Bronchial epithelial cell (primary cell): ENCODE results near the gene PEPD. TPM values are rescaled to one million over a fixed set of nuclear protein-coding genes. Genes with fewer than 3 reads are reported as not detected.

Experiments
- DNase-seq: peaks from one replicate; pipeline ENCODE4 v3.0.0-alpha.2; 2010; ENCODE audit warnings: low read depth
- FAIRE-seq: peaks from 2 replicates; lab custom pipeline; 2011; peaks lifted over from hg19 to GRCh38; lab: Jason Lieb, UNC
- H3K27me3 ChIP-seq: 2 replicates; pipeline ENCODE4 v1.5.1; 2011; ENCODE audit warnings: low read length; ENCODE audit not compliant: control insufficient read depth, insufficient read depth
- H3K36me3 ChIP-seq: 2 replicates; pipeline ENCODE4 v1.5.1; 2011; ENCODE audit warnings: low read length; ENCODE audit not compliant: control insufficient read depth, insufficient read depth
- H3K4me3 ChIP-seq: 2 replicates; pipeline ENCODE4 v1.5.1; 2011; ENCODE audit warnings: mild to moderate bottlenecking, low read depth, low read length, control low read depth
- CTCF ChIP-seq: IDR thresholded peaks from 2 replicates; pipeline ENCODE4 v1.5.1; 2011; ENCODE audit warnings: mild to moderate bottlenecking, moderate library complexity, low read length, control low read depth, inconsistent platforms; ENCODE audit not compliant: insufficient read depth, severe bottlenecking
- total RNA-seq: library from RNA; depleted of rRNA; stranded (reverse); fragments of >200 nt; gene quantifications from 2 replicates; pipeline ENCODE4 v1.2.1, GENCODE V29; 2014

The PEPD gene
- total RNA-seq, 1 donor from 2014 or later: 35.8 TPM

DNA sequence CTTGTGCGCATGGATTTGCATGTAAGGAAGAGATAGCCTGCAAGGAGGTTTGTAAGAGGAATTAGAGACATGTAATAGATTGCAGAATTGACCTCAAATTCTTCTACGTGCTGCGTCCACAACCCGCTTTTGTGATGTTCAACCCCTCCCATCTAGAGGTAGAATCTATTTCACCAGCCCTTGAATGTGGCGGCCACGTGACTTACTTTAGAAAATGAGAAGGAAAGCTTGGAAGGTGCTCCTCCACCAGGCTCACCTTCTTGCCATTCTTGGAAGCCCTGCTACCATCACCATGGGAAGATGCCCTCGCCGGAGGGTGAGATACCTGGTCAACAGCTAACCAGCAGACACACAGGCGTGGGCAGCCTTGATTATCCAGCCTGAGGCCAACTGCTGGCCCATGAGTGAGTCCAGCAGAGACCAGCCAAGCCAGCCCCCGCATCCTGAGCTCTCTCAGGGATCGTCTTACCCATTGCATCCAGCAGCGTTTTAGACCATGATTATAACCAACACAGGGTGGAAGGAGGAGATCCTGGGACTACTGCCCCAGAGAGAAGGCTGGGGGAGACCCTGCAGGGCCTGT, 7.6 kb upstream of the PEPD start:
- DNase-seq (no peak), FAIRE-seq (no peak)
- TF ChIP-seq CTCF: no peak
- no peaks in the 10 kb centered on the region for H3K27me3 ChIP-seq
- no peaks in the 10 kb centered on the region for H3K36me3 ChIP-seq
- no peak overlapping the region for H3K4me3 ChIP-seq

DNA sequence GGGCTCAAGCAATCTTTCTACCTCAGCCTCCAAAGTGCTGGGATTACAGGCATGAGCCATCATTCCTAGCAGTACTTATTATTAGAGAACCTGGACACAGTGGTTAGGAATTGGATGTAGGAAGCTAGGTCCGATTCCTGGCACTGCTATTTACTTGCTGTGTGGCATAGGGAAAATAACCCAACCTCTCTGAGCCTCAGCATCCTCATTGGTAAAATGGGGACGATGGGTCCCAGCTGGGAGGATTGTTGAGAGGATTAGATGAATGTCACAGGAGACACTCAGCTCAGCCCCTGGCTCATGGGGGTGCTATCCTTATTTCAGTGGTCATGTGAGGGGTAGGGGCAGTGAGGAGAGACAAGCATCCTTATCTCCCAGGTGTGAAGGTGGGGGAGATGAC, 6.8 kb upstream of the PEPD start:
- Histone ChIP-seq H3K36me3 (no peaks in the 10 kb centered on the region), H3K4me3 (no peak overlapping the region), H3K27me3 (no peaks in the 10 kb centered on the region)
- no peak for FAIRE-seq
- TF ChIP-seq CTCF: no peak
- no peak for DNase-seq

DNA sequence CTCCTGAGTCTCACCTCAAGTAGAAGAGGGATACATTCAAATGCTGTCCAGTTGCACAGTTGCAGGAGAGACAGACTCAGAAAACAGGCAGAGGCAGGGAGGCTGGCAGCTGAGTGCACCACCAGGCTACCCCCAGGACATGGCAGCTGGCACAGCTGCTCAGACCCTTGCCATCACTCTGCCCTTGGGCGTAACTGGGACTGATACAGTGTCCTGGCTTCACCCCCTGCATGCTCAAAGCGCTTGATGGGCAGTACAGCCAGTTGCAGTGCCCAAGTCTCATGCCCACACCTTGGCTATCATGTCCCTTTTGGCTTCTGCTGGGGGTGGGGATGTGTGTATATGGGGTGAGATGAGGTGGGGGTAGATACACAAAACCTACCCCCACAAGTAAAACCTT, 5.5 kb upstream of the PEPD start:
- FAIRE-seq: no peak
- Histone ChIP-seq H3K4me3 (no peak overlapping the region), H3K36me3 (no peaks in the 10 kb centered on the region), H3K27me3 (no peaks in the 10 kb centered on the region)
- no peak for TF ChIP-seq CTCF
- no peak for DNase-seq

GRCh38 chr19:33524024-33524664, 2.6 kb upstream of the PEPD start:
- Histone ChIP-seq H3K27me3 (no peaks in the 10 kb centered on the region), H3K36me3 (no peaks in the 10 kb centered on the region), H3K4me3 (no peak overlapping the region)
- TF ChIP-seq CTCF: no peak
- no peak for DNase-seq
- FAIRE-seq: no peak

- no peaks in the 10 kb centered on the region for H3K27me3 ChIP-seq
- no peaks in the 10 kb centered on the region for H3K36me3 ChIP-seq
- H3K4me3 ChIP-seq: no peak overlapping the region
- DNase-seq (no peak), FAIRE-seq (no peak)
- TF ChIP-seq CTCF: no peak
Observed at GRCh38 chr19:33523167-33523566, 1.6 kb upstream of the PEPD start.

- FAIRE-seq: no peak
- no peak overlapping the region for H3K4me3 ChIP-seq
- no peak for TF ChIP-seq CTCF
Observed at GRCh38 chr19:33522371-33522662, 726 bp upstream of the PEPD start.

More at GRCh38 chr19:33522371-33522662, 726 bp upstream of the PEPD start:
- no peaks in the 10 kb centered on the region for H3K27me3 ChIP-seq
- no peak for DNase-seq
- H3K36me3 ChIP-seq: no peaks in the 10 kb centered on the region
